ENCODE data around the gene MAB21L2.

- TF ChIP-seq CTCF (IDR thresholded peaks at IDR 0.05; ENCODE audit: poor library complexity) (no peak), EZH2 (IDR thresholded peaks at IDR 0.05; ENCODE audit: borderline replicate concordance) (no peak)
Observed at GRCh38 chr4:150562250-150562649, 19.7 kb upstream of the MAB21L2 start.
